Measurements from ENCODE around the gene RHOBTB3.
"Not testable (repeated sequence)": the region's sequence is repeated elsewhere in the genome, so short reads cannot be mapped to it uniquely, and the experiment has no call there.

Gene RHOBTB3

GRCh38 chr5:95713246-95713645, 17.9 kb upstream of the RHOBTB3 start:
- DNase-seq (ENCODE audit: low spot score) = not testable (repeated sequence)

GRCh38 chr5:95713960-95714710, 17.0 kb upstream of the RHOBTB3 start:
- no peak for DNase-seq (ENCODE audit: low spot score)

- DNase-seq (ENCODE audit: low spot score) = no peak
Observed at GRCh38 chr5:95715799-95716461, 15.2 kb upstream of the RHOBTB3 start.

DNA sequence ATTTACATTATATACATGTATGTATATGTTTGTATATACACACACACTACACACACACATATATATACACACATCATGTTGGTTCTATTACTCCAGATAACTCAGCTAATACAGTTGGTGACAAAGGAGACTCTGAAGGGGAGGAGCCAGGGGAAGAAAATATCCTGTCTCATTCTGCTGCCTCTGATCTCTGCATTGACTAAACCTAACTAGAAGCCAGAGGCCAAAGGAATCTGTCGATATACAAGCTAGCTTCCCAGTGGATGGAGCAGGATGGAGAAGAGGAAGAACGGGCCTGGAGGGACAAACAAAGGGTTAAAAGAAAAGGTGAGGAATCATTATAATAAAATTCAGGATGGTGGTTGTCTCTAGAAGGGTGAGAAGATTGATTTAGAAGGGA, 13.7 kb upstream of the RHOBTB3 start:
- DNase-seq (ENCODE audit: low spot score) = no peak

GRCh38 chr5:95718203-95718602, 12.9 kb upstream of the RHOBTB3 start:
- DNase-seq (ENCODE audit: low spot score) = peak; percentile 22

GRCh38 chr5:95718738-95719137, 12.4 kb upstream of the RHOBTB3 start:
- no peak for DNase-seq (ENCODE audit: low spot score)

DNA sequence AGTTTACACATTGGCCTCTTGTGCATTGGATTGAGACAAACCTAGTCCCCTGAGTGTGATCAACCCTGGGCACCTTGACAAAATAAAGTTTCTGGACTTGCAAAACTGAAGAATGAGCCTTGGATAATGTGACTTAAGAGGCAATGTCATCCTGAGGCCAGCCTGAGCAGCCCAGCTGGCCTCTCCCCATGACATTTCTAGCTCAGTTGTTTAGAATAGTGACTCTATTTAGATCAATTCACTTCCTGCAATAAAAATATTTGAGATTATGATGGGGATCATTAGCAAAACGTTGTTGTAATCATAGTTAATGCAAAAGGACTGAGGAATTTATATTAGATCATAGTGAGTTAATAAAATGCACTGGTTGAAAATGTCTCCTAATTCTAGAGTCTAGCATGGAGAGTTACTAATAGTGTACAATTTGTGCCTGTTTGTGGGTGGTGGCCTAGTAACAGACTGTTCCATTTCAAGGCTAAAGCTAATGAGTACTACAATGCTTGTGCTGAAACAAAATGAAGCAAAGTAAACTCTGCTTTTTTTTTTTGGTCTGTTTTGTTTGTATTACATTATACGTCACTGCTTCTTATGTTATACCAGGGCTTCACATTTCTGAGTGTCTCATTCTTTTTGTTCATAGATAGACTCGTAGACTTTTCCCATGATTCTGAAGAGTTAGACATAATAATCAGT, 10.9 kb upstream of the RHOBTB3 start:
- no peak for DNase-seq (ENCODE audit: low spot score)

- DNase-seq (ENCODE audit: low spot score) = no peak
Observed at GRCh38 chr5:95721582-95722295, 9.4 kb upstream of the RHOBTB3 start.

- DNase-seq (ENCODE audit: low spot score) = no peak
Observed at GRCh38 chr5:95723632-95724369, 7.3 kb upstream of the RHOBTB3 start.

GRCh38 chr5:95725071-95725820, 5.9 kb upstream of the RHOBTB3 start:
- no peak for DNase-seq (ENCODE audit: low spot score)

GRCh38 chr5:95725937-95726810, 5.0 kb upstream of the RHOBTB3 start:
- DNase-seq (ENCODE audit: low spot score) = no peak

GRCh38 chr5:95726811-95727763, 4.0 kb upstream of the RHOBTB3 start:
- no peak for DNase-seq (ENCODE audit: low spot score)

GRCh38 chr5:95727764-95728191, 3.4 kb upstream of the RHOBTB3 start:
- DNase-seq (ENCODE audit: low spot score) = no peak

DNA sequence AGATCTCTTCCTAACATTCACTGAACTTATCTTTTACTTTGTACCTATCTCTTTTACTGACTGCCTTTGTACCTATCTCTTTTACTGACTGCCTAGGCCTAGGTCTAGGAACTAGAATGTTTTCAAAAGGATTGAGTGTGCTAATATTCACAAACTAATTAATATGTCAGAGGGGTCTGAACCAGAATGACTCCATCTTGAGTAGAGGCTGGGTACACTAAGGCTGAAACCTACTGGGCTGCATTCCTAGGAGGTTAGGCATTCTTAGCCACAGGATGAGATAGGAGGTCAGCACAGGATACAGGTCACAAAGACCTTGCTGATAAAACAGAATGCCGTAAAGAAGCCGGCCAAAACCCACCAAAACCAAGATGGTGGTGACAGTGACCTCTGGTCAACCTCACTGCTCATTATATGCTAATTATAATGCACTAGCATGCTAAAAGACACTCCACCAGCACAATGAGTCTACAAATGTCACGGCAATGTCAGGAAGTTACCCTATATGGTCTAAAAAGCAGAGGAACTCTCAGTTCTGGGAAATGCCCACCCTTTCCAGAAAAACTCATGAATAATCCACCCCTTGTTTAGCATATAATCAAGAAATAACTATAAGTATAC, 2.5 kb upstream of the RHOBTB3 start:
- no peak for DNase-seq (ENCODE audit: low spot score)

DNA sequence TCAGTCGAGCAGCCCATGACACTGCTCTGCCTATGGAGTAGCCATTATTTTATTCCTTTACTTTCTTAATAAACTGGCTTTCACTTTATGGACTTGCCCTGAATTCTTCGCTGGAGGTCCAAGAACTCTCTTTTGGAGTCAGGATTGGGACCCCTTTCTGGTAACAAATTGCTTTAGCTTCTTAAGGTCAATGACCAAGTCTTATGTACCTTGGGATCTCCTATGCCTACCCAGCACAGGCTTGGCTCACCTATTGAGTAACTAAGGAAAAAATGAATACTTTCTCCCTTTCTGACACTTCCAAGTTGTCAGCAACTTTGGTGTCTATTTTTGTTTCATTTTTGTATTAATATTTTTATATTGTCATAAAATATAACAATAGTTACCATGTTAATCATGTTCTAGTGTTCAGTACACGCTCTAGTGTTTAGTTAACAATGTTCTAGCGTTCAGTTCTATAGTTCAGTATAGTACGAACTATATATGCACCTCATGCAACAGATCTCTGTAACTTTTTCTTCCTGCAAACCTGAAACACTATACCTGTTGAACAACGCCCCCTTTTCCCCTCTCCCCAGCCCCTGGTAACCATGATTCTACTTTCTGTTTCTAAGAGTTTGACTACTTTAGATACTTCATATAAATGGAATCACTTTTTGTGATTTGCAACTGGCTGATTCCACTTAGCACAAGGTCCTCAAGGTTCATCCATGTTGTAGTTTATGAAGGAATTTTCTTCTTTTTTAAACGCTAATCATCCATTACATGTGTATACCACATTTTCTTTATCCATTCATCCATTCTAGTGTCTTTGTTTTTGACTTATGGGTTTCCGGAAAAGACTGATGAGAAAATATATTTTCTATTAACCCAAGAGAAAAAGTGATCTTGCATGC, 1.8 kb upstream of the RHOBTB3 start:
- no peak for DNase-seq (ENCODE audit: low spot score)

DNA sequence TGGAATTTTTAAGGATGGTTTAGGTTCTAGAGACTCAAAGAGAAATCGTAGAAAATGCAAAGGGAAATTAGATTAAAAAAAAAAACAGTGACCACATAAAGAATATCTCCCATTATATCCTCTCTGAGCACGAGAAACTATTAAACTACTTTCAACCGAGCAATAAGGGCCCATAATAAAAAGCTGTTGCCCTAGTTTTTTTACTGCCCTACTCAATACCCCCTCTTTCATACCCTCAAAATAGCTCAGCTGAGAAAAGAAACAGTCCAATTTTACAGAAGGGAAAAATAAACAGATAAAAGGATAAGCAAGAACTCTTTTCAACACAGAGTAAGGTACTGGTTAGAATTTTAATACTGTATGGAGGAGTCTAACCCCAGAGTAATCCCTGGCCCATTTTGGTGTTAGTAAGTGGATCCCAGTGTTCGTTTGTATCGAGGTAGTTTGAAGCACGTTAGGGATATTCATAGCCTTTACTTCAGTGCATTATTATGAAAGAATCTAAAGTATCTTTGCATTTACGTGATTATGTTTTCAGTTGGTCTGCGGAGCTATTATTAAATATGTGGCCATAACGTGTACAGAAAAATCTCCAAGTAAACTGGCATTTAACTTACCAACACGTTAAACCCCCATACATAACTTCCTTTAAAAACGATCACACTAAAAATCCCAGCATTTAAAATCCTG, 980 bp upstream of the RHOBTB3 start:
- DNase-seq (ENCODE audit: low spot score) = no peak

Data from CD4-positive, alpha-beta T cell treated with Interleukin-15 for 4 hours (primary cell).